ENCODE data around the gene DDIT3. TPM values are rescaled to one million over a fixed set of nuclear protein-coding genes. Genes with fewer than 3 reads are reported as not detected.

DDIT3 gene
- total RNA-seq, 1 donor from 2014 or later = 20.7 TPM

DNA sequence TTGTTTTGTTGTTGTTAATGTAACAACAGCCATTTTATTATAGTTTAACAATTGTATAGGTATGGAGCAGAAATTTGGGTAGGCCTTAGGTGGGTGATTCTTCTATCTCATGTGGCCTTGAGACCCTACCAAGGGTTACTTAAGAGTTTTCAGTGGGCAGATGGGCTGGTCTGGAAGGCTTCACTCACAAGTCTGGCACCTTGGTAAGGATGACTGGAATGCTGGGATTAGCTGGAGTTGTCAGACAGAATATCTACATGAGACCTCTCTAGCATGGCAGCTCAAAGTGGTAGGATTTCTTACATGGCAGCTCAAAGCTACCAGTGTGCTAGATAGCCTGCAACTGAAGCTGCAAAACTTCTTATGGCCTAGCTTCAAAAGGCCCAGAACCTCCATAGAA lies 34.6 kb downstream of the DDIT3 start:
- DNase-seq (ENCODE audit: low spot score) = no peak

- DNase-seq (ENCODE audit: low spot score) = peak; percentile 52
These were observed 36.8 kb downstream of the DDIT3 start for GRCh38 chr12:57483466-57483865.

DNA sequence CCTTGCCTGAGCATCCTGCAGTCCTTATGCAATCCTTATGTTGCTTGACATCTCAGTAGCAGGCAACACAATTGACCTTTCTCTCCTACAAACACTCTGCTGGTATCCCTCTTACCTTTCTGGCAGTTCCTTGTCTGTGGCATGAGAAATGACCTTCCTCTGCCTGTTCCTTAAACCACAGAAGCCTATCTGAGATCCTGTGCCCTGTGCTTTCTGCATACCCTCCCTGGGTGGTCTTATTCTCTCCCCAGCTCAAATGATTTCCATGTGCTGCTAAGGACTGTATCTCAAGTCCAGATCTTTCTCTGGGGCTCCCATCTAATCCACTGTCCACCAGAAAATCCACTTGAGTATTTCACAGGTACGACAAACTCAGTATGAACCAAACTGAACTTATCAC lies 38.6 kb downstream of the DDIT3 start:
- DNase-seq (ENCODE audit: low spot score) = no peak

DNA sequence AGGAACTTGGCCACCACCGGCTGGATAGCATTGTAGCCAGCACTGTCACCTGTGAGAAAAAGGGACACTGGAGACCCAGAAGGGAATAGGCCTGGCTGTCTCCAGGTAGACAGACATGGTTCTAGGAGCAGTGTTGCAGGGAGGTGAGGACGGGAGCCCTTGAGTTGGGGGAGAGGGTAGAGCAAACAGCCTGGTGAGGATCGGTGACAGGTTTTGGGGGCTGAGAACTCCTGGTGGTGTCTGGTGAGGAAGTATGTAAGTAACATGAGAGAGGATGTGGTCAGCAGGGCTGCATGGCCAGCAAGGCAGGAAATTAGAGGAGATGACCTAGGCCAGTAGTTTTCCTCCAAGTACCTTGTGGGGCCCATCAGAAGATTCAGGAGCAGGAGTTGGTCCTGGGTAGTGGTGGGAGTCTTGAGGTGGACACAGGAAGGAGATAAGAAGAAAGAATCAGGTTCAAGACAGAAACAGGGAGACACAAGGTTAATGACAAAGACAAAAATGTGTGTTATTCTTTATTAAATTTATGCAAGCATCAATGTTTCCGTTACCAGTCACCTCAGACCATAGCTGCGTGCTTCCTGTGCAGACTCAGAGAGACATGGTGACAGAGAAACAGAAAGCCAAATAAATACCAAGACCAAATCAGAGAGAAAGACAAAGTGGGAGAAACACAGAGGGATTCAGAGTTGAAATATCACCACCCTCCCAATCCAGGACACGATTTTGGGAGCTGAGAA lies 40.8 kb downstream of the DDIT3 start, which contains the start of gene ARHGAP9:
TSS of gene ARHGAP9 (minus strand) at position 491 of the 740 bp plus-strand sequence. CDS start at position 31, 460 bp downstream.
- DNase-seq (ENCODE audit: low spot score) = no peak

- no peak for DNase-seq (ENCODE audit: low spot score)
These were observed 41.3 kb downstream of the DDIT3 start for GRCh38 chr12:57479043-57479375.

DNA sequence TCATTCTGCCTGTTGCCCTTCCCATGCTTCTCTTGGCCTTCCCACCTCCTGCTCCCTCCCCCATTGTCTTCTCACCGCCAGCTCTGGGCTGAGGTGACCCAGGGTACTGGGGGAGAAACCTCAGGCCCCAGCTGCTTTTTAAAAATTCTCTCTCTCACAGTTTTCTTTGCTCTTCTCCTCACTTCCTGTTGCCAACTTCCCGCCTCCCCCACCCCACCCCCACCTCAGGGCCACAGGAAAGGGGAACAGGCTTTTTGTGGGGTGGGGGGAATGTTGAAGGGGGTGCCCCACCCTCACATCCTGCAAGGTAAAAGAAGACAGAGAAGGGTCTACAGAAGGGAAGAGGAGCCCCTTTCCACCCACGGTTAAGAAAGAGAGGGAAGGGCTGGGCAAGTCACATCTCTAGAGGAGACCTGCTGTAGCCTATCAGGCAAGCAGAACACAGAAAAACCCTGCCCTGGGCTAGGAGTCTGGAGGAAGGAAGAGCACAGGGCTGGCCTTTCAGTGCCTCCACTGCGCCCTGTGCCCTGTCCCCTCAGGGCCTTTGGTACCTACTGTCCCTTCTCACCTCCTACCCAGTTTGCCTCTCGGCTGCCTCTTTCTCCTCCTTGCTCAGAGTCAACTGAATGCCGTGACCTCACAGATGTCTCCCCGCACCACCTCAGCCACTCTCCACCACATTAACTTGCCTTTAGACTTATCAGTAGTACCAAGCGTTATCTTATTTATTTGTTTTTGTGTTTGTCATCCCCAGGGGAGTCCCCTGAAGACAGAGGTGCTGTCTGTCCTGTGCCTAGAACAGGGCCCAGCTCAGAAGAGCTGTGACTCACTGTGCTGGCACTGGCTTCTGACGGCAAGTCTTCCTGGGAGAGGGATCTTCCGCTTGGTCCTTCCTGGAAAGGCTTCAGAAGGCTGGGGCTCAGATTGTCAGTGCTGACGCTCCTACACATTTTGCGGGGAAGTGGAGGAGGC lies 42.3 kb downstream of the DDIT3 start:
- no peak for DNase-seq (ENCODE audit: low spot score)

GRCh38 chr12:57476993-57477709 lies 43.2 kb downstream of the DDIT3 start:
- DNase-seq (ENCODE audit: low spot score) = no peak

GRCh38 chr12:57476162-57476992 lies 43.9 kb downstream of the DDIT3 start:
- no peak for DNase-seq (ENCODE audit: low spot score)

GRCh38 chr12:57475271-57476161 lies 44.8 kb downstream of the DDIT3 start:
- DNase-seq (ENCODE audit: low spot score) = no peak

GRCh38 chr12:57474862-57475261 lies 45.5 kb downstream of the DDIT3 start:
- DNase-seq (ENCODE audit: low spot score) = no peak

GRCh38 chr12:57474430-57474829 lies 45.9 kb downstream of the DDIT3 start:
- no peak for DNase-seq (ENCODE audit: low spot score)

DNA sequence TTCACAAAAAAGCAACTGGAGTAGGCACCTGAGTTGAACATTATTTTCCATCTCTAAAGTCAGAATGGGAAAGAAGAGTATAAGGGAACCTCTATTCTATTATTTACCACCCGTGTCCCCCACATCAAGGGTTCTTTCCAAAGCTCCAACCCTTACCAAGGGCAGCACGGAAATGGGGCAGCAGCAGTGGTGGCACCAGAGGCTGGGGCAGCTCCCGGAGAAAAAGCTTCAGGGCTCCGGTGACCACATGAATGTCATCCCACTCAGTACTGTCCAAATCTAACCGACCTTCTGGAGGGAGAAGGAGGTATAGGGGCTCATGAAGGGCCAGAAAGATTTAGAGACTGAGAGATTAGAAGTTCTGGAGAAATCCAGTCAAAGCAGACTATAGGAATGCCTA lies 46.4 kb downstream of the DDIT3 start:
- DNase-seq (ENCODE audit: low spot score) = no peak

GRCh38 chr12:57473392-57473791 lies 46.9 kb downstream of the DDIT3 start:
- no peak for DNase-seq (ENCODE audit: low spot score)

DNA sequence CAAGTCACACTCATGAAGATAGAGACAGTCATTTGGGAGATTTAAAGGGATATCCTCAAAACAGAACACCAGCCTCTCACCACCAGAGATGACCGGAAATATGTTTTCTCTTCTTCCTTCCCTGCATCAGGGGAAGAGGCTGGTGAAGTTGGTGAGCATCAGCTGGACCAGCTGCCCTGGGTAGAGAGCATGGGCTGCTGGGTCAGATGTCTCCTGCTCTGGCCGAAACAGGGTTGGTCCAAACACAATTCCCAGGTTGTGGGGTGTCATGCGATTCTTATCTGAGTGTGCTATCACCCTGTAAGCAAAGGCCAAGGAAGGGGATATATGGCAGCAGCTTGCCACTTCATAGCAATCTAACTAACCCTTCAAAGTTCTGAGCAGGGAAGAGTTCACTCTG lies 47.9 kb downstream of the DDIT3 start:
- DNase-seq (ENCODE audit: low spot score) = no peak

GRCh38 chr12:57471661-57472060 lies 48.7 kb downstream of the DDIT3 start:
- DNase-seq (ENCODE audit: low spot score) = no peak

DNA sequence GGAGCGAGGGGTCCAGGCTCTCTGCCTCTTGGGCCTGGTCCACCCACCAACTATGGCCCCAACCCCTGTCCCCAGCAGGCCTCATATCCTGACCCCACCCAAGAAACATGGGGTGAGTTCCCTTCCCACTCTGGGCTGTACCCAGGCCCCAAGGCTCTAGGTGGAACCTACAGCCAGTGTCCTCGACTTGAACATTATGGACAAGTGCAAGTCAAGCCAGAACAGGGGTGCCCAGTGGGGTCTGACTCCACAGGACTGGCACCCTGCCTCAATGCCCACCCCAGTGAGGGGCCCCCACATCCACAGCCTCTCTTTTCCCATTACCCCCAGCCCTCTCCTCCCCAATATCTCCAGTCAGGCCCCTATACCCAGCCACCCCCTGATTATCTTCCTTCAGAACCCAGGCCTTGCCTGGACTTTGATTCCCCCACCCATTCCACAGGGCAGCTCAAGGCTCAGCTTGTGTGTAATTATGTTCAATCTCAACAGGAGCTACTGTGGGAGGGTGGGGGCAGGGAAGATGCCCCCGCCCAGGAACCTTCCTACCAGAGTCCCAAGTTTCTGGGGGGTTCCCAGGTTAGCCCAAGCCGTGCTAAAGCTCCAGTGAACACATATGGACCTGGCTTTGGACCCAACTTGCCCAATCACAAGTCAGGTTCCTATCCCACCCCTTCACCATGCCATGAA lies 49.2 kb downstream of the DDIT3 start:
- DNase-seq (ENCODE audit: low spot score) = no peak

DNA sequence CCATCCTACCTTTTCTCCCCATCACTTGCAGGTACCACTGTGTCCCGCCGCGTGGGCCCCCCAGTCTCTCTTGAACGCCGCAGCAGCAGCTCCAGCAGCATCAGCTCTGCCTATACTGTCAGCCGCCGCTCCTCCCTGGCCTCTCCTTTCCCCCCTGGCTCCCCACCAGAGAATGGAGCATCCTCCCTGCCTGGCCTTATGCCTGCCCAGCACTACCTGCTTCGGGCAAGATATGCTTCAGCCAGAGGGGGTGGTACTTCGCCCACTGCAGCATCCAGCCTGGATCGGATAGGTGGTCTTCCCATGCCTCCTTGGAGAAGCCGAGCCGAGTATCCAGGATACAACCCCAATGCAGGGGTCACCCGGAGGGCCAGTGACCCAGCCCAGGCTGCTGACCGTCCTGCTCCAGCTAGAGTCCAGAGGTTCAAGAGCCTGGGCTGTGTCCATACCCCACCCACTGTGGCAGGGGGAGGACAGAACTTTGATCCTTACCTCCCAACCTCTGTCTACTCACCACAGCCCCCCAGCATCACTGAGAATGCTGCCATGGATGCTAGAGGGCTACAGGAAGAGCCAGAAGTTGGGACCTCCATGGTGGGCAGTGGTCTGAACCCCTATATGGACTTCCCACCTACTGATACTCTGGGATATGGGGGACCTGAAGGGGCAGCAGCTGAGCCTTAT lies 49.9 kb downstream of the DDIT3 start:
- DNase-seq (ENCODE audit: low spot score) = no peak

DNA sequence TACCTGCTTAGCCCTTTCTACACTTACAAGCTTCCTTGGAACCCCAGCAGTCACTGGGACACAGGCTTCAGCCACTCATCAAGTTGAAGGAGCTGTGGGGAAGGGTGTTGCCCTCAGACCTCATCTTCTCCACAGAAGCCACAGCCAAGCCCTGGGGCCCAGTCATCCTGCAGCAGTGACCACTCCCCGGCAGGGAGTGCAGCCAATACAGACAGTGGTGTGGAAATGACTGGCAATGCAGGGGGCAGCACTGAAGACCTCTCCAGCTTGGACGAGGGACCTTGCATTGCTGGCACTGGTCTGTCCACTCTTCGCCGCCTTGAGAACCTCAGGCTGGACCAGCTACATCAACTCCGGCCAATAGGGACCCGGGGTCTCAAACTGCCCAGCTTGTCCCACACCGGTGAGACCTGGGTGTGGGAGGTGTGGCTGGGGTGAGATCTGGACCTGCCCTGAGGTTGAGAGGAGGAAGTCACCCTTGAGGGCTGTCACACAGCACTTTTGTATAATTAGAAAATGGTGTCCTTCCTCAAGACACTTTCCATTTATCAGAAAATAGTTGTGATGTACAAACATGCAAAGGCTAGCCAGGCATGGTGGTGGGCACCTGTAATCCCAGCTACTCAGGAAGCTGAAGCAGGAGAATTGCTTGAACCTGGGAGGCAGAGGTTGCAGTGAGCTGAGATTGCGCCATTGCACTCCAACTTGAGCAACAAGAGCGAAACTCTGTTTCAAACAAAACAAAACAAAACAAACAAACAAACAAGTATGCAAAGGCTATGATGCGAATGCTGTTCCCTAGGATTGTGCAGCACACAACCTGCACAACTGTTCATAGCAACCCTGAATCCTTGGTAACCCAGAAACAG lies 50.8 kb downstream of the DDIT3 start:
- no peak for DNase-seq (ENCODE audit: low spot score)

Data from umbilical cord (tissue), 2 donors.